Ovary (tissue), 3 donors: ENCODE measurements around the gene PLEKHJ1.

Experiments
- EP300 ChIP-seq: sonication (generic); formaldehyde crosslinking; IDR thresholded peaks from one replicate; pipeline ENCODE4 v1.6.1; 2017; ENCODE audit warnings: antibody characterized with exemption
- TF ChIP-seq, protein P1 (sequence below), 3 donors: fragments of 450-650 bp in 2 of 3; fragments of 200-600 bp in 1 of 3; IDR thresholded peaks; one replicate each; pipeline versions ENCODE4 v1.5.1 to v1.8.0; 2016 to 2022; ENCODE audit warnings: antibody characterized with exemption in 3 of 3, mild to moderate bottlenecking in 1 of 3
- donor health status: DM: no; HTN: no; CAD: no.

DNA sequence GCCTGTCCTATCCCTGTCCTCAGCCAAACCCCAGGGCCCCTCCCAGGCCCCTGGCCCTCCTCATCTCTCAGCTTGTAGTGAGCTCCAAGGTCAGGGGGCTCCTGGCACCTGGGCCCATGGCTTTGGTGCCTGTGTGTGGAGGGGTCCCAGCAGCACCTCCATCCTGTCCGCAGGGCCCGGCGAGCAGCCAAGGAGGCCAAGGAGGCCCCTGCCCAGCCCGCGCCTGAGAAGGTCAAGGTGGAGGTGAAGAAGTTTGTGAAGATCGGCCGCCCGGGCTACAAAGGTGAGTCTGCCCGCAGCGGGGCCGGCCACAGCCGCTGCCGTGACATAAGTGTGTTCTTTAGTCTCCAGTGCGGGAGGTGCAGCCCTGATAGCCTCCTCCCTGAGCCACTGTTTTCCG, 9.1 kb upstream of the PLEKHJ1 start:
- TF ChIP-seq EP300: no peak
- TF ChIP-seq, protein P1, sequence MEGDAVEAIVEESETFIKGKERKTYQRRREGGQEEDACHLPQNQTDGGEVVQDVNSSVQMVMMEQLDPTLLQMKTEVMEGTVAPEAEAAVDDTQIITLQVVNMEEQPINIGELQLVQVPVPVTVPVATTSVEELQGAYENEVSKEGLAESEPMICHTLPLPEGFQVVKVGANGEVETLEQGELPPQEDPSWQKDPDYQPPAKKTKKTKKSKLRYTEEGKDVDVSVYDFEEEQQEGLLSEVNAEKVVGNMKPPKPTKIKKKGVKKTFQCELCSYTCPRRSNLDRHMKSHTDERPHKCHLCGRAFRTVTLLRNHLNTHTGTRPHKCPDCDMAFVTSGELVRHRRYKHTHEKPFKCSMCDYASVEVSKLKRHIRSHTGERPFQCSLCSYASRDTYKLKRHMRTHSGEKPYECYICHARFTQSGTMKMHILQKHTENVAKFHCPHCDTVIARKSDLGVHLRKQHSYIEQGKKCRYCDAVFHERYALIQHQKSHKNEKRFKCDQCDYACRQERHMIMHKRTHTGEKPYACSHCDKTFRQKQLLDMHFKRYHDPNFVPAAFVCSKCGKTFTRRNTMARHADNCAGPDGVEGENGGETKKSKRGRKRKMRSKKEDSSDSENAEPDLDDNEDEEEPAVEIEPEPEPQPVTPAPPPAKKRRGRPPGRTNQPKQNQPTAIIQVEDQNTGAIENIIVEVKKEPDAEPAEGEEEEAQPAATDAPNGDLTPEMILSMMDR (IDR thresholded peaks at IDR 0.05): no peak
